Prostate gland (tissue), 1 donor: ENCODE results near the gene VAV3.
"Not testable (repeated sequence)": the region's sequence is repeated elsewhere in the genome, so short reads cannot be mapped to it uniquely, and the experiment has no call there.

Experiments
- POLR2A ChIP-seq: fragments of 450-650 bp; IDR thresholded peaks from one replicate; pipeline ENCODE4 v1.6.1; 2016; ENCODE audit warnings: antibody characterized with exemption, mild to moderate bottlenecking
- POLR2AphosphoS5 ChIP-seq: sonication (generic); formaldehyde crosslinking; IDR thresholded peaks from one replicate; pipeline ENCODE4 v1.6.1; 2017; ENCODE audit warnings: antibody characterized with exemption

- not testable (repeated sequence) for TF ChIP-seq POLR2A, POLR2AphosphoS5
These were observed 244.8 kb downstream of the VAV3 start for GRCh38 chr1:107720210-107720609.
